A549 (cell line): Measurements from ENCODE around the gene LGMN. TPM values are rescaled to one million over a fixed set of nuclear protein-coding genes. Genes with fewer than 3 reads are reported as not detected.
"Not testable (repeated sequence)": the region's sequence is repeated elsewhere in the genome, so short reads cannot be mapped to it uniquely, and the experiment has no call there.

Source experiments
- ATAC-seq, 2 experiments: fragments of 200-7000 bp in 1 of 2; fragments of >200 bp in 1 of 2; cut with Nextera tagmentation in 1 of 2; cut with Tn5 transposase in 1 of 2; 3 replicates each; pipeline versions ENCODE4 v1.8.0 to v1.9.1; 2018 to 2020; ENCODE audit warnings: mild to moderate bottlenecking in 1 of 2, moderate library complexity in 1 of 2
- CTCF ChIA-PET: fragments of 300-600 bp; sonication (Branson Sonifier 250); formaldehyde crosslinking; extraction: SDS; loops from one replicate; lab custom pipeline; 2021; ENCODE audit warnings: antibody characterized with exemption, inconsistent platforms; lab: Yijun Ruan, JAX
- POLR2A ChIA-PET: fragments of 350-600 bp; formaldehyde crosslinking; extraction: SDS; loops from one replicate; lab custom pipeline; 2021; ENCODE audit warnings: antibody characterized with exemption, inconsistent platforms; lab: Yijun Ruan, JAX
- DNase-seq, 2 experiments: peaks; one replicate each; pipeline versions ENCODE4 v3.0.0 to v3.0.0-alpha.2; 2011 to 2016; ENCODE audit warnings: low read depth in 1 of 2, low spot score in 1 of 2
- FAIRE-seq: peaks from 2 replicates; lab custom pipeline; 2011; peaks lifted over from hg19 to GRCh38; lab: Jason Lieb, UNC
- H3K27ac ChIP-seq, 2 experiments: fragments of >200 bp; sonication (Bioruptor Twin); formaldehyde crosslinking; 3 replicates each; pipeline ENCODE4 v1.5.1; 2016 to 2017
- H3K4me1 ChIP-seq: fragments of >200 bp; sonication (Bioruptor Twin); formaldehyde crosslinking; 3 replicates; pipeline ENCODE4 v1.6.1; 2016
- H3K4me2 ChIP-seq: fragments of >200 bp; sonication (Bioruptor Twin); formaldehyde crosslinking; 3 replicates; pipeline ENCODE4 v1.6.1; 2016
- H3K4me3 ChIP-seq: fragments of >200 bp; sonication (Bioruptor Twin); formaldehyde crosslinking; 3 replicates; pipeline ENCODE4 v1.5.1; 2016
- H3K9me3 ChIP-seq: fragments of >200 bp; sonication (Bioruptor Twin); formaldehyde crosslinking; 3 replicates; pipeline ENCODE4 v1.6.1; 2016
- CHD2 ChIP-seq: fragments of 150-350 bp; IDR thresholded peaks from 2 replicates; pipeline ENCODE4 v1.6.1; 2014; ENCODE audit warnings: low read length; ENCODE audit not compliant: partially characterized antibody
- EHF ChIP-seq: fragments of 250-450 bp; sonication (Bioruptor Pico); IDR thresholded peaks from 2 replicates; pipeline ENCODE4 v1.5.0; 2020; ENCODE audit warnings: mild to moderate bottlenecking
- ESRRA ChIP-seq: fragments of 150-350 bp; IDR thresholded peaks from 2 replicates; pipeline ENCODE4 v1.6.1; 2014; ENCODE audit warnings: mild to moderate bottlenecking, low read length, borderline replicate concordance
- FOSL2 ChIP-seq, 2 experiments: fragments of 450-650 bp in 1 of 2; fragments of >200 bp in 1 of 2; sonication (Bioruptor Twin) in 1 of 2; formaldehyde crosslinking; IDR thresholded peaks; 2 replicates each; pipeline versions ENCODE4 v1.5.0 to v1.6.1; 2016 to 2020; ENCODE audit warnings: mild to moderate bottlenecking in 1 of 2, moderate library complexity in 1 of 2
- FOXS1 ChIP-seq: fragments of 250-450 bp; sonication (Bioruptor Pico); IDR thresholded peaks from 2 replicates; pipeline ENCODE4 v1.5.0; 2020; ENCODE audit warnings: mild to moderate bottlenecking, moderate library complexity
- GATA3 ChIP-seq: IDR thresholded peaks from 2 replicates; pipeline ENCODE4 v1.6.1; 2012; ENCODE audit warnings: borderline replicate concordance
- HDAC2 ChIP-seq: fragments of 200-600 bp; sonication (generic); IDR thresholded peaks from 2 replicates; pipeline ENCODE4 v1.6.1; 2016
- HEYL ChIP-seq: fragments of 250-450 bp; sonication (Bioruptor Pico); IDR thresholded peaks from 2 replicates; pipeline ENCODE4 v1.8.0; 2021; ENCODE audit warnings: mild to moderate bottlenecking, moderate library complexity
- HOXB5 ChIP-seq: fragments of 250-450 bp; sonication (Bioruptor Pico); IDR thresholded peaks from 2 replicates; pipeline ENCODE4 v1.5.0; 2020; ENCODE audit warnings: mild to moderate bottlenecking, moderate library complexity
- JUNB ChIP-seq: fragments of >200 bp; sonication (Bioruptor Twin); formaldehyde crosslinking; IDR thresholded peaks from 2 replicates; pipeline ENCODE4 v1.6.1; 2016
- NFE2L2 ChIP-seq: fragments of 150-350 bp; conservative IDR thresholded peaks from 2 replicates; pipeline ENCODE4 v1.6.1; 2014; ENCODE audit warnings: low read length
- RARB ChIP-seq: fragments of 250-450 bp; sonication (Bioruptor Pico); IDR thresholded peaks from 2 replicates; pipeline ENCODE4 v1.8.0; 2021; ENCODE audit warnings: mild to moderate bottlenecking, moderate library complexity
- RFX5 ChIP-seq: fragments of 450-650 bp; IDR thresholded peaks from 2 replicates; pipeline ENCODE4 v1.7.1; 2014; ENCODE audit warnings: antibody characterized with exemption, mild to moderate bottlenecking, moderate library complexity
- TP53 ChIP-seq: fragments of 250-450 bp; sonication (Bioruptor Pico); IDR thresholded peaks from 2 replicates; pipeline ENCODE4 v1.5.0; 2021; ENCODE audit warnings: mild to moderate bottlenecking, moderate library complexity
- ZFP36 ChIP-seq: fragments of 450-650 bp; IDR thresholded peaks from 2 replicates; pipeline ENCODE4 v1.6.1; 2014; ENCODE audit warnings: borderline replicate concordance; ENCODE audit not compliant: partially characterized antibody
- ZNF302 ChIP-seq: fragments of 250-450 bp; sonication (Bioruptor Pico); IDR thresholded peaks from 2 replicates; pipeline ENCODE4 v1.9.0; 2021; ENCODE audit warnings: inconsistent platforms, mild to moderate bottlenecking, moderate library complexity
- WGBS: methylation state at CpG from one replicate; pipeline ENCODE4 v1.1.6; 2017; ENCODE audit errors: missing lambda C conversion rate; 5-methylcytosine and 5-hydroxymethylcytosine counted together
- polyA plus RNA-seq, 4 experiments: library from polyadenylated mRNA; depleted of rRNA in 3 of 4; stranded (reverse); fragments of >200 nt; fragmentation: RNase III in 1 of 4; extraction: RNeasy Plus Mini Kit Qiagen cat#74134 plus additional on column Dnase treatment in 1 of 4; gene quantifications; 2 replicates in 3 of 4; 3 replicates in 1 of 4; pipeline ENCODE4 v1.2.3, GENCODE V29; 2011 to 2017
- TF ChIP-seq, protein P1 (sequence below): IDR thresholded peaks from 2 replicates; pipeline ENCODE4 v1.6.1; 2012; ENCODE audit warnings: low read depth, borderline replicate concordance
- TF ChIP-seq, protein P2 (sequence below): fragments of >200 bp; sonication (Bioruptor Twin); formaldehyde crosslinking; IDR thresholded peaks from 3 replicates; pipeline ENCODE4 v1.6.1; 2016
- TF ChIP-seq, protein P3 (sequence below): IDR thresholded peaks from 2 replicates; pipeline ENCODE4 v1.6.1; 2012
- TF ChIP-seq, protein P4 (sequence below): fragments of 450-650 bp; IDR thresholded peaks from 2 replicates; pipeline ENCODE4 v1.6.1; 2014; ENCODE audit warnings: antibody characterized with exemption
- TF ChIP-seq, protein P5 (sequence below): IDR thresholded peaks from 2 replicates; pipeline ENCODE4 v1.6.1; 2012

LGMN gene
- polyA plus RNA-seq, 2 of the 4 experiments (the other 2 are of a cell fraction), result 70.4 to 106 TPM

DNA sequence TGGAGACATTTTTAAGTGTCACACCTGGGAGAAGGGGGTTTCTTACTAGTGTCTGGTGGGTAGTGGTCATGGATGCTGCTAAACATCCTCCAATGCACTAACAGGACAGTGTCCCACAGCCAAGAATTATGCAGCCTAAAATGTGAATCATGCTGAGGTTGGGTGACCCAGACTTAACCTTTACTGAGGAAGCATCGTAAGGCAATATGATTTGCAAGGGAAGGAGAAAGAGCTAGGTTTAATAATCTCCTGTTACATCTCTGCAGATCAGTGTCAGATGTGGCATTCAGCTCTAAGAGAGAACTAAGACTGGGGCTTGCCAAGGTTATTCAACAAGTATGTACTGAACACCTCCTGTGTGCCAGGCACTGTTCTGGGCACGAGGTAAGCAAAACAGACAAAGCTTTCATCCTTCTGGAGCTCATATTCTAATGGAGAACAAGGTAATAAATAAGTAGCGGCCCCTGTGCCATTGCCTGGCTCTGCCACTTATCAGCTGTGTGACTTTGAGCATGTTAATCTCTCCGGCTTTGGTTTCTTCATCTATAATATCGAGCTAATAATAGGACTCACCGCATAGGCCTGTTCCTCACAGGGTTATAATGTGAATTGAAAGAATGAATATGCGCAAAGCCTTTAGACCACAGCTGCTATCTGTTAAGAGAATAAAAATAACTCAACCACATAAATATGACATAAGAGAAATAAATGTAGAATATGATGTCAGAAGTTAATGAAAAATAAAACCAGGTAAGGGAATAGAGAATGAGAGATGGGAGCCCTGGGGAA, 32.2 kb upstream of the LGMN start:
- no peak overlapping the region for H3K4me3 ChIP-seq
- H3K9me3 ChIP-seq, result no peaks in the 10 kb centered on the region
- FAIRE-seq, result no peak
- H3K4me2 ChIP-seq, result peak overlapping the region; percentile 27; the same call in 1 of the 3 replicates
- 70% methylated on average over 7 of the region's 7 CpGs for WGBS
- ChIA-PET POLR2A (interaction anchor here (1.5 kb wide), 1 partner anchor 32 kb away, joined by 6 read pairs; the partner anchor contains the start of gene LGMN), CTCF (interaction anchor here (0.9 to 13.4 kb wide), 6 partner anchors 9 to 646 kb away, joined by 3 to 191 read pairs (median 4); no protein-coding TSS in a partner anchor)
- H3K27ac ChIP-seq, result peak overlapping the region in 1 of 2 experiments; percentile 59; a peak in 1 of 6 replicates
- ATAC-seq, result peak in 1 of 2 experiments; percentile 12; a peak in 2 of 6 replicates
- H3K4me1 ChIP-seq, result peaks cover 10% of the 10 kb centered on the region; the same call in 2 of the 3 replicates
- DNase-seq, result peak in 1 of 2 experiments; percentile 27
- no peak for TF ChIP-seq NFE2L2
- TF ChIP-seq, protein P1, sequence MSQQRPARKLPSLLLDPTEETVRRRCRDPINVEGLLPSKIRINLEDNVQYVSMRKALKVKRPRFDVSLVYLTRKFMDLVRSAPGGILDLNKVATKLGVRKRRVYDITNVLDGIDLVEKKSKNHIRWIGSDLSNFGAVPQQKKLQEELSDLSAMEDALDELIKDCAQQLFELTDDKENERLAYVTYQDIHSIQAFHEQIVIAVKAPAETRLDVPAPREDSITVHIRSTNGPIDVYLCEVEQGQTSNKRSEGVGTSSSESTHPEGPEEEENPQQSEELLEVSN, result no peak
- TF ChIP-seq ESRRA, result no peak
- TF ChIP-seq HOXB5 (CRISPR knock-in tag), result no peak
- TF ChIP-seq, protein P2, sequence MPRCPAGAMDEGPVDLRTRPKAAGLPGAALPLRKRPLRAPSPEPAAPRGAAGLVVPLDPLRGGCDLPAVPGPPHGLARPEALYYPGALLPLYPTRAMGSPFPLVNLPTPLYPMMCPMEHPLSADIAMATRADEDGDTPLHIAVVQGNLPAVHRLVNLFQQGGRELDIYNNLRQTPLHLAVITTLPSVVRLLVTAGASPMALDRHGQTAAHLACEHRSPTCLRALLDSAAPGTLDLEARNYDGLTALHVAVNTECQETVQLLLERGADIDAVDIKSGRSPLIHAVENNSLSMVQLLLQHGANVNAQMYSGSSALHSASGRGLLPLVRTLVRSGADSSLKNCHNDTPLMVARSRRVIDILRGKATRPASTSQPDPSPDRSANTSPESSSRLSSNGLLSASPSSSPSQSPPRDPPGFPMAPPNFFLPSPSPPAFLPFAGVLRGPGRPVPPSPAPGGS, result no peak
- TF ChIP-seq FOSL2 (IDR thresholded peaks at IDR 0.05), result no peak
- TF ChIP-seq FOSL2 (CRISPR knock-in tag; IDR thresholded peaks at IDR 0.05), result no peak
- no peak for TF ChIP-seq TP53 (CRISPR knock-in tag)
- TF ChIP-seq CHD2, result no peak
- TF ChIP-seq HEYL (CRISPR knock-in tag), result no peak
- no peak for TF ChIP-seq ZNF302
- TF ChIP-seq, all 56 proteins: peak for 0

DNA sequence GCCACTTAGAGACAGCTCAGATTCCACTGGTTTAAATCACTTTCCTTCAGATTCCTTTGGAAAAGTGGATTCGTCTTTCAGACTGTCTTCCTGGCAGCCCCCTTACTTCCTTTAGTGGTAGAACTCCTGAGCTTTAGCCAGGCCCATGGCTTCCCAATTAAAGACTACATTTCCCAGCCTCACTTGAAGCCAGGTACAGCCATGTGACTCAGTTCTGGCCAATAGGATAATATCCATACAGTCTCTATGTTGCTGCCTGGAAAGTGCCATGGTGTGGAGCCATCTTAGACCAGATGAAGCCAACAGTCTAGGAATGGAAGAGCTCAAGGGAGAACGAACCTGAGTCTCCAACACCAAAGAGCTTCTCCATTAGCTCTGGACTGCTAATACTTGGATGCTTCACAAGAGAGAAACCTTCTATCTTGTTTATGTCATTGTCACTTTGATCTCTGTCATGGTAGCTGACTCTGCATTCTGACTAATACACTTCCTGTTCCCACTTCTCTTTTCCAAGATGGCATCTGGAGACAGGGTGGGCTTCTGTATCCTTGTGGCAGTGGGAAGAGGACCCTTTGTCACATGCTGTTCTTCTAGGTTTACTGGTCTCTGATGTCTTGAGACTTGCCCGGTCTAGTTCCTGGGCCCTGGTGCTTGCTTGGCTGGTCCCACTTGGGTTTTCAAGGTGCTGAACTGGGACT, 30.6 kb upstream of the LGMN start:
- CTCF ChIA-PET, result interaction anchor here (1.1 to 5.8 kb wide), 3 partner anchors 30 to 67 kb away, joined by 3 to 132 read pairs (median 3); partner anchors contain the start of gene LGMN
- FAIRE-seq, H3K4me1 ChIP-seq, POLR2A ChIA-PET, H3K9me3 ChIP-seq, H3K4me2 ChIP-seq, H3K4me3 ChIP-seq: not testable (repeated sequence)
- H3K27ac ChIP-seq, result peak overlapping the region in 1 of 2 experiments; percentile 59; a peak in 1 of 6 replicates
- 79% methylated on average over 3 of the region's 3 CpGs for WGBS
- ATAC-seq, result peak in 1 of 2 experiments; percentile 83; a peak in 3 of 6 replicates
- DNase-seq, result peak in 1 of 2 experiments; percentile 28

DNA sequence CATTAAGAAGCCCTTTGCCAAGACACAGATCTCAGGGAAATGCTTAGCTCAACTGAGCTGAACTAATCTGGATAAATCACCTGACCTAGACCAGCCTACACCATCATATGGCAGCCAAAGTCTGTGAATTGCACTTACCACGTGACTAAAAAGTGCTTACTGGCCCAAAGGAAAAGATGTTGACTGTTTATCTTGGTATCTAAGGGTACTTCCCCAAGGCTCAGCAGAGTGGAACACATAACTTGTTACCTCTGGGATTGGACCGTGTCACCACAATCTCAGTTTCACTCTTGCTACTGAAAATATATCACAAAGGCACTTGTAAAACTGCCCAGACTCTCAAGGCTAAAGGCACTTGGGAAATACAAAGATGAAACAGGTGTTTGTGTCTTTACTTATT, 26.9 kb upstream of the LGMN start:
- FAIRE-seq, H3K9me3 ChIP-seq, DNase-seq, H3K4me1 ChIP-seq, H3K4me2 ChIP-seq, H3K27ac ChIP-seq, POLR2A ChIA-PET, ATAC-seq, H3K4me3 ChIP-seq: not testable (repeated sequence)
- CTCF ChIA-PET, result interaction anchor here (0.6 to 1.7 kb wide), 2 partner anchors 11 to 77 kb away, joined by 3 to 4 read pairs; no protein-coding TSS in a partner anchor
- WGBS, result 22% methylated on average over 2 of the region's 2 CpGs

DNA sequence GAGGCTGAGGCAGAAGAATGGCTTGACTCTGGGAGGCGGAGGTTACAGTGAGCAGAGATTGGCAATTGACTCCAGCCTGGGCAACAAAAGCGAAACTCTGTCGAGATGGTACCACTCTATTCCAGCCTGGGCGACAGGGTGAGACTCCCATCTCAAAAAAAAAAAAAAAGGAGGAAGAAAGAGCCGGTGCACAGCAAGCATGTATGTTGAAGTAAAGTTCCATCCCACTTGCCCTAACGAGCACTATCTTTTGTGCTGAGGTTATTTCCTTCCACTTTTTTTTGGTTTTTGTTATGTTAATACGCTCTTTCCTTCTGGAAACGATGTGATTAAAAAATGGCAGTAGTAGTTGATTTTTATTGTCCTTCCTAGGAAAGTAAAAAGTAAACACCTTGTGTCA, 26.1 kb upstream of the LGMN start:
- Histone ChIP-seq H3K27ac (no peak overlapping the region), H3K9me3 (no peaks in the 10 kb centered on the region), H3K4me2 (no peak overlapping the region), H3K4me3 (no peak overlapping the region), H3K4me1 (no peaks in the 10 kb centered on the region)
- CTCF ChIA-PET, result no interaction called here
- TF ChIP-seq FOXS1, result no peak
- TF ChIP-seq GATA3, result no peak
- TF ChIP-seq ZFP36, result no peak
- TF ChIP-seq, protein P3, sequence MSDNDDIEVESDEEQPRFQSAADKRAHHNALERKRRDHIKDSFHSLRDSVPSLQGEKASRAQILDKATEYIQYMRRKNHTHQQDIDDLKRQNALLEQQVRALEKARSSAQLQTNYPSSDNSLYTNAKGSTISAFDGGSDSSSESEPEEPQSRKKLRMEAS, result no peak
- TF ChIP-seq EHF (CRISPR knock-in tag), result no peak
- no peak for TF ChIP-seq RFX5
- TF ChIP-seq, protein P4, sequence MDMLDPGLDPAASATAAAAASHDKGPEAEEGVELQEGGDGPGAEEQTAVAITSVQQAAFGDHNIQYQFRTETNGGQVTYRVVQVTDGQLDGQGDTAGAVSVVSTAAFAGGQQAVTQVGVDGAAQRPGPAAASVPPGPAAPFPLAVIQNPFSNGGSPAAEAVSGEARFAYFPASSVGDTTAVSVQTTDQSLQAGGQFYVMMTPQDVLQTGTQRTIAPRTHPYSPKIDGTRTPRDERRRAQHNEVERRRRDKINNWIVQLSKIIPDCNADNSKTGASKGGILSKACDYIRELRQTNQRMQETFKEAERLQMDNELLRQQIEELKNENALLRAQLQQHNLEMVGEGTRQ, result no peak
- TF ChIP-seq, protein P5, sequence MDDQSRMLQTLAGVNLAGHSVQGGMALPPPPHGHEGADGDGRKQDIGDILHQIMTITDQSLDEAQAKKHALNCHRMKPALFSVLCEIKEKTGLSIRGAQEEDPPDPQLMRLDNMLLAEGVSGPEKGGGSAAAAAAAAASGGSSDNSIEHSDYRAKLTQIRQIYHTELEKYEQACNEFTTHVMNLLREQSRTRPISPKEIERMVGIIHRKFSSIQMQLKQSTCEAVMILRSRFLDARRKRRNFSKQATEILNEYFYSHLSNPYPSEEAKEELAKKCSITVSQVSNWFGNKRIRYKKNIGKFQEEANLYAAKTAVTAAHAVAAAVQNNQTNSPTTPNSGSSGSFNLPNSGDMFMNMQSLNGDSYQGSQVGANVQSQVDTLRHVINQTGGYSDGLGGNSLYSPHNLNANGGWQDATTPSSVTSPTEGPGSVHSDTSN, result no peak
- no peak for TF ChIP-seq HDAC2
- TF ChIP-seq ESRRA, result no peak
- TF ChIP-seq RARB (CRISPR knock-in tag), result no peak
- no peak for TF ChIP-seq JUNB
- TF ChIP-seq TP53 (CRISPR knock-in tag), result no peak
- 86% methylated on average over 8 of the region's 8 CpGs for WGBS
- POLR2A ChIA-PET, result no interaction called here
- DNase-seq (no peak), ATAC-seq (no peak), FAIRE-seq (no peak)
